IMR-90 (cell line): ENCODE results near the gene CABP1. TPM values are rescaled to one million over a fixed set of nuclear protein-coding genes. Genes with fewer than 3 reads are reported as not detected.

Experiments used
- ATAC-seq: fragments of 200-7000 bp; cut with Tn5 transposase; 2 replicates; pipeline ENCODE4 v1.9.1; 2020; ENCODE audit warnings: low read depth, mild to moderate bottlenecking, moderate library complexity
- BruUV-seq: library from RNA; stranded (reverse); fragments of 400-500 nt; replicated peaks from 2 replicates; lab custom pipeline; 2021; lab: Mats Ljungman, UMichigan
- CTCF ChIA-PET: fragments of 300-600 bp; formaldehyde crosslinking; extraction: SDS; loops from one replicate; lab custom pipeline; 2021; ENCODE audit warnings: antibody characterized with exemption; lab: Yijun Ruan, JAX
- POLR2A ChIA-PET: fragments of 300-600 bp; sonication (Branson Sonifier 250); formaldehyde crosslinking; loops from one replicate; lab custom pipeline; 2022; ENCODE audit warnings: antibody characterized with exemption; ENCODE audit not compliant: unreplicated experiment; lab: Charles Lee
- DNase-seq: peaks from one replicate; pipeline ENCODE4 v3.0.0; 2013
- H2AFZ ChIP-seq: replicated peaks from 2 replicates; pipeline ENCODE3; 2013; ENCODE audit warnings: low read length, mild to moderate bottlenecking; ENCODE audit not compliant: poor library complexity
- H2AK5ac ChIP-seq: 2 replicates; pipeline ENCODE4 v1.6.1; 2013; ENCODE audit warnings: low read depth, low read length, inconsistent platforms
- H2AK9ac ChIP-seq: replicated peaks from 2 replicates; pipeline ENCODE3; 2013; ENCODE audit warnings: mild to moderate bottlenecking, low read depth, low read length, moderate library complexity; ENCODE audit not compliant: poor library complexity
- H2BK120ac ChIP-seq: 2 replicates; pipeline ENCODE4 v1.6.1; 2013; ENCODE audit warnings: low read depth, low read length, inconsistent platforms
- H2BK15ac ChIP-seq: 3 replicates; pipeline ENCODE4 v1.6.1; 2013; ENCODE audit warnings: low read depth, low read length, inconsistent platforms
- H2BK20ac ChIP-seq: 2 replicates; pipeline ENCODE4 v1.6.1; 2013; ENCODE audit warnings: low read depth, mild to moderate bottlenecking, inconsistent platforms, low read length, moderate library complexity
- H2BK5ac ChIP-seq: 2 replicates; pipeline ENCODE4 v1.6.1; 2013; ENCODE audit warnings: mild to moderate bottlenecking, low read depth, low read length, inconsistent platforms; ENCODE audit not compliant: poor library complexity, severe bottlenecking
- H3K14ac ChIP-seq: replicated peaks from 2 replicates; pipeline ENCODE4 v1.6.1; 2013; ENCODE audit warnings: low read depth, low read length, inconsistent platforms
- H3K18ac ChIP-seq: 2 replicates; pipeline ENCODE4 v1.6.1; 2013; ENCODE audit warnings: low read depth, low read length, control low read depth
- H3K23ac ChIP-seq: 2 replicates; pipeline ENCODE4 v1.6.1; 2013; ENCODE audit warnings: low read depth, low read length, inconsistent platforms
- H3K27ac ChIP-seq: 2 replicates; pipeline ENCODE4 v1.5.1; 2013; ENCODE audit warnings: mild to moderate bottlenecking, control low read depth, low read length; ENCODE audit not compliant: insufficient read depth
- H3K27me3 ChIP-seq: 2 replicates; pipeline ENCODE4 v1.6.1; 2013; ENCODE audit warnings: low read length; ENCODE audit not compliant: control insufficient read depth, insufficient read depth
- H3K36me3 ChIP-seq: 2 replicates; pipeline ENCODE4 v1.6.1; 2013; ENCODE audit warnings: low read length, mixed read lengths; ENCODE audit not compliant: control insufficient read depth, insufficient read depth
- H3K4ac ChIP-seq: 2 replicates; pipeline ENCODE4 v1.6.1; 2013; ENCODE audit warnings: low read depth, low read length, inconsistent platforms
- H3K4me1 ChIP-seq: 2 replicates; pipeline ENCODE4 v1.6.1; 2013; ENCODE audit warnings: low read length, mixed read lengths; ENCODE audit not compliant: control insufficient read depth, insufficient read depth
- H3K4me2 ChIP-seq: 2 replicates; pipeline ENCODE4 v1.6.1; 2013; ENCODE audit warnings: low read depth, mild to moderate bottlenecking, control low read depth, low read length, moderate library complexity
- H3K4me3 ChIP-seq: 2 replicates; pipeline ENCODE4 v1.5.1; 2013; ENCODE audit warnings: low read depth, mild to moderate bottlenecking, control low read depth, low read length, moderate library complexity; ENCODE audit not compliant: insufficient read depth
- H3K56ac ChIP-seq: 2 replicates; pipeline ENCODE4 v1.6.1; 2013; ENCODE audit warnings: low read length, inconsistent platforms; ENCODE audit not compliant: insufficient read depth; ENCODE audit errors: extremely low read depth
- H3K79me1 ChIP-seq, 2 experiments: 2 replicates each; pipeline ENCODE4 v1.6.1; 2013; ENCODE audit warnings: low read length in 2 of 2, inconsistent platforms in 1 of 2, low read depth in 1 of 2
- H3K9ac ChIP-seq: 2 replicates; pipeline ENCODE4 v1.6.1; 2013; ENCODE audit warnings: low read depth, low read length, control low read depth
- H3K9me1 ChIP-seq: 2 replicates; pipeline ENCODE4 v1.6.1; 2013; ENCODE audit warnings: low read length, inconsistent platforms; ENCODE audit not compliant: insufficient read depth
- H3K9me3 ChIP-seq: 2 replicates; pipeline ENCODE4 v1.6.1; 2013; ENCODE audit warnings: low read length; ENCODE audit not compliant: control insufficient read depth, insufficient read depth
- H4K20me1 ChIP-seq: 2 replicates; pipeline ENCODE4 v1.6.1; 2013; ENCODE audit warnings: low read length, inconsistent platforms; ENCODE audit not compliant: insufficient read depth
- H4K5ac ChIP-seq: 2 replicates; pipeline ENCODE4 v1.6.1; 2013; ENCODE audit warnings: mild to moderate bottlenecking, low read depth, low read length, control low read depth
- H4K8ac ChIP-seq, 2 experiments: 2 replicates each; pipeline ENCODE4 v1.6.1; 2013; ENCODE audit warnings: low read depth in 2 of 2, low read length in 2 of 2, control low read depth in 1 of 2, inconsistent platforms in 1 of 2
- H4K91ac ChIP-seq: 2 replicates; pipeline ENCODE4 v1.6.1; 2013; ENCODE audit warnings: low read depth, low read length, inconsistent platforms; ENCODE audit not compliant: insufficient read depth
- CHD1 ChIP-seq: IDR thresholded peaks from 2 replicates; pipeline ENCODE4 v1.6.1; 2012; ENCODE audit warnings: low read depth, low read length, improper control_type of control experiment
- WGBS, 2 experiments: methylation state at CpG; one replicate each; pipeline versions ENCODE4 v1.1.5 to v1.1.7; 2013; ENCODE audit warnings: missing lambda C conversion rate in 2 of 2; ENCODE audit not compliant: insufficient read length in 1 of 2; ENCODE audit errors: extremely low coverage in 2 of 2; 5-methylcytosine and 5-hydroxymethylcytosine counted together
- dilution Hi-C: fragments of 300-500 bp; cut with HindIII; formaldehyde crosslinking; loops from one replicate; pipeline ENCODE4 v1.14.3; 2018; ENCODE audit warnings: low sequenced_read_pairs; ENCODE audit not compliant: unreplicated experiment
- in situ Hi-C: fragments of 300-500 bp; cut with MboI; formaldehyde crosslinking; loops from 3 replicates; pipeline ENCODE4 v1.14.3; 2019; ENCODE audit warnings: low sequenced_read_pairs, inconsistent platforms, mixed read lengths
- intact Hi-C: fragments of 100-400 bp; cut with micrococcal nuclease; formaldehyde crosslinking; loops from 2 replicates; pipeline ENCODE4 v1.10.0; 2022
- polyA plus RNA-seq, 3 experiments: library from polyadenylated mRNA; depleted of rRNA; stranded (reverse); fragments of >200 nt; gene quantifications; 2 replicates each; pipeline ENCODE4 v1.2.3, GENCODE V29; 2012; ENCODE audit warnings: low replicate concordance in 1 of 3
- total RNA-seq: library from RNA; depleted of rRNA; stranded (reverse); fragments of >200 nt; gene quantifications from 2 replicates; pipeline ENCODE4 v1.2.3, GENCODE V29; 2012

The CABP1 gene
- total and polyA plus RNA-seq, 2 of the 4 experiments (the other 2 are of a cell fraction), result 0.54 to 1.1 TPM

DNA sequence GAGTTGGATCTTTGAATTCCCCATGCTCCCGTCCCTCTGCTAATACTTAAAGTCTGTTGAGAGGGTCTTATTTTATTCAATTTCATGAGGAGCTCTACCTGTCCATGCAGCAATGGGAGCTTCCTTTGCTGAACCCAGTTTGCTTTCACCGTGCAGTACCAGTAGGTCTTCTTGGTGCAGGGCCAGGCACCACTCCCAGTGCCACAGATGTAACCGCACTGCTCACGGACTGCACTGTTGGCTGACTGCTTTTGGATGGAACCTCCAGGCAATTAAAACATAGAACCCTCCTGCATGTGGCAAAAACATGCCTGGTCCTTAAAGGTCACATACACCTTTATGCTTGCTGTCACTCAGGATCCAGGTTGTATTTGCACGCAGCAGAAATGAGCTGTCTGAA lies 9.3 kb upstream of the CABP1 start:
- no peak overlapping the region for H2BK5ac ChIP-seq
- no peak overlapping the region for H3K56ac ChIP-seq
- no peak overlapping the region for H3K14ac ChIP-seq
- H3K36me3 ChIP-seq, result no peaks in the 10 kb centered on the region
- no peak overlapping the region for H3K23ac ChIP-seq
- no peaks in the 10 kb centered on the region for H3K9me3 ChIP-seq
- no peak overlapping the region for H3K9ac ChIP-seq
- no peak overlapping the region for H3K4ac ChIP-seq
- no peak overlapping the region for H3K4me3 ChIP-seq
- ChIA-PET CTCF (no interaction called here), POLR2A (no interaction called here)
- H3K9me1 ChIP-seq, result no peaks in the 10 kb centered on the region
- no peak overlapping the region for H2BK20ac ChIP-seq
- 39% methylated on average over 3 of the region's 5 CpGs; no CpG with 5 or more reads in 1 of the 2 experiments for WGBS, 2 experiments
- H4K5ac ChIP-seq, result no peak overlapping the region
- intact Hi-C loops (no loop called here), in situ Hi-C loops (no loop called here), dilution Hi-C loops (no loop called here)
- no peak overlapping the region for H2BK120ac ChIP-seq
- no peak overlapping the region for H3K4me2 ChIP-seq
- H3K79me1 ChIP-seq, result no peaks in the 10 kb centered on the region
- H2AFZ ChIP-seq, result no peak overlapping the region
- H3K4me1 ChIP-seq, result no peaks in the 10 kb centered on the region
- no peaks in the 10 kb centered on the region; the same call in 1 of the 2 replicates for H4K20me1 ChIP-seq
- H2BK15ac ChIP-seq, result no peak overlapping the region
- no peak overlapping the region for H2AK9ac ChIP-seq
- peaks cover 31% of the 10 kb centered on the region for H3K27me3 ChIP-seq
- H3K27ac ChIP-seq, result no peak overlapping the region
- no peak for TF ChIP-seq CHD1
- no peak overlapping the region for H3K18ac ChIP-seq
- H4K8ac ChIP-seq, result no peak overlapping the region
- no peak overlapping the region for H4K91ac ChIP-seq
- ATAC-seq (no peak), DNase-seq (no peak)
- no TSS peak for BruUV-seq
- no peak overlapping the region for H2AK5ac ChIP-seq
